GM19397 (cell line): Measurements from ENCODE around the gene ZNF683.
"Not testable (repeated sequence)": the region's sequence is repeated elsewhere in the genome, so short reads cannot be mapped to it uniquely, and the experiment has no call there.

Experiments
- ATAC-seq: cut with Tn5 transposase; IDR thresholded peaks from one replicate; pipeline ENCODE4 v1.9.1; 2021; ENCODE audit warnings: mild to moderate bottlenecking, moderate library complexity; ENCODE audit not compliant: unreplicated experiment

The ZNF683 gene

DNA sequence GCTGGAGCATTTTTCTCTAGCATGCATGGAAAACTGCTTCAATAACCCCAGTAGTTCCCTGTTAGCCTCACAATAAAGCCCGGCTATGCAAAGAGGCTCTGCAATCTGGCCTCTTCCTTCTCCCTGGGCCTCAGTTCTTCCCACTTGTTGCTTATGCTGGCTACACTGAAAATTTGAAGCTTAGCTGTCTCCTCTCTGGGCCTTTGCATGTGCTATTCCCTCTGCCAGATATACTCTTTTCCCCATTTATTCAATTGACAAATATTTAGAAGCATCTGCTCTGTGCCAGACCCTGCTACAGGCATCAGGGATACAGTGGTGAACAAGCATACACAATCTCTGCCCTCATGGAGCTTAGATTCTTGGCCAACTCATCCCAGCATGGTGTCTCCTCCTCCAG lies 33.9 kb downstream of the ZNF683 start:
- no peak for ATAC-seq

DNA sequence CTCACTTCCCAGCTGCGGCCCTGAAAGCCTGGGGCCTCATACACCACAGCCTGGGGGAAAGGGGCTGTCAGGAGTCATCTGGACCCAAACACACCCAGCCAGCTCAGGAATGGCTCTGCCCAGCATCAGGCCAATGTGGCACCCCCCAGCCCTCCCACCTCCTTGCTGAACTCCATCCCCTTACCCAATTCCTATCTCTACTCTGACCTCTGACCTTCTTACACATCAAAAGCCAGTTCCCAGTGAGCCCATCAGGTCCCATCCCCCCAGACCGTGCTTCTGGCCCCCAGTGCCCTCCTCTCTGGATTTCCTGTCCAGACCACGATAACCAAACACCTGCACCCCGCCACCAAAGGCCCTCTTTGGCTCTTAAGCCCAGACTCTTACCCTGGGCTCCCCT lies 34.9 kb downstream of the ZNF683 start:
- ATAC-seq, result no peak

DNA sequence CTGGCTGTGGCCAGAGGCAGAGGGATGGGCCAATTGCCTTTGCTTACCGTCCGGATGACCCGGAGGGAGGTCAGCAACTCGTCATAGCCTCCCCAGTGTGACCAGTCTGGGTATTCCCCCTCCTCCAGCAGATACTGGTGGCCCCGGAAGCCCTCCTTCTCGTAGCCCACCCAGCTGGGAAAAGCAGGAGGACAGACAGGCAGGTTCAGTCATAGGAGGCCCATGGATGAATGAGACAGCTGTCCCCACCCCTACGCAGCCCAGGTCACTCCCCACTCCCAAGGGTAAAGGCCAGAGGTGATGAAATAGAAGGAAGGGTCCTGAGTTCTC lies 35.4 kb downstream of the ZNF683 start:
- ATAC-seq, result no peak

DNA sequence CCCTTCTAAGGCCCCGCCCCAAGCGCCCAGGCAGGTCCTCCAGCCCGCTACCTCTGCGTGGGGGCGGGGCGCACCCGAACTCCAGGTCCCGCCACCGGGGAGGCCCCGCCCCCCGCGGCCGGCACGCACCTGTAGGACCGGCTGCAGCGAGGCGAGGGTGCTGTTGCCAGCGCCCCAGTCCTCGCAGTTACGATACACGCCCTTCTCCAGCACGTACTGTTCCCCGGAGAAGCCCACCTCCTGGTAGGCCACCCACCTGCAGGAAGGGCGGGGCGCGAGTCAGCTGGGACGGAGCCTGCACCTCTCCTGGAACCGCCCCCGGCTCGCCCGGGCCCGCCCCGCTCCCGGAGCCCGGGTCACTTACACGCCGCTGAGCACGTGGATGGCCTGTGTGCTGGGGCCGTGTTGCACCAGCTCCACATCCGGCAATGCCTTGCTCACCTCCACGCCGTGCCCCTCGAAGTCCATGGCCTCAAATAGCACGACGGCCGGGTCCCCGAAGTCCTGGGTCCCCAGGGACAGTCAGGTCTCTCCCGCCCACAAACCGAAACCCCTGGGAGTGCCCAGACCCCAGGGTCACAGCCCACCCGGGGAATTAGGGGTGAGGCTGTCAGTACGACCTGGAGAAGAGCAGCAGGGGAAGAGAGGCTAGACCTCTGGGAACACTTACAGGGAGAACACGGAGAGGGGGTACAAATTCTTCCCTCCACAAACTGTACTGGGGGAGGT lies 35.9 kb downstream of the ZNF683 start:
- ATAC-seq, result no peak

DNA sequence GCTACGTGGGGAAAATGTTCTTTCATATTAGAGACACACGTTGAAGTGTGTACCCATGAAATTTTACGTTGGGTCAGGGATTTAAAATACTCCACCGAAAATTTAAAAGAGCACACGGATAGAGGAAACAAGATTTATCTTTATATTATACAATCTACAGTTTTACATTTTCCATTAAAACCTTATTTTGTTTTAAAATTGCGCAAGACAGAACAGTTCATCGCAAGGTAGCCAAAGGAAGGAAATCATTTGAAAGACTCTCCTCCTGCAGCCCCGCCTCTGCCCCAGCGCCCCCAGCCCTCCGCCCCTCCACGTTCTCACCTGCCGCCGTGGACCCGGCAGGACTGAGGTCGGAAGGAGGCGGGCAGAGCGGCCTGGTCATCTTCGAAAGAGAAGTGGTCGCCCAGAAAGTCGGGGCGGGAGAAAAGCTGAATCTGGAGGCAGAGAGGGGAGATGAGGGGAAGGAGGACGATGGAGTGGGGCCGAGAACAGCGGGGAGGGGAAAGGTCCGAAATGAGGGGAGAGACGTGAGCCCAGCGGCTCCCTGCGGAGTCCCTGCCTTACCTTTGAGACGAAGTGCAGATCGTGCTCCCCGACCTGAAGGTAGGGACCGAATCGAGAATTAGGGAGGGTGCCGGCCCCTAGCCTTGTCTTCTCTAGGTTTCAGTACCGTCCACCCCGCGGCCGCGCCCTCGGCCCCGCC lies 36.6 kb downstream of the ZNF683 start:
- no peak for ATAC-seq

DNA sequence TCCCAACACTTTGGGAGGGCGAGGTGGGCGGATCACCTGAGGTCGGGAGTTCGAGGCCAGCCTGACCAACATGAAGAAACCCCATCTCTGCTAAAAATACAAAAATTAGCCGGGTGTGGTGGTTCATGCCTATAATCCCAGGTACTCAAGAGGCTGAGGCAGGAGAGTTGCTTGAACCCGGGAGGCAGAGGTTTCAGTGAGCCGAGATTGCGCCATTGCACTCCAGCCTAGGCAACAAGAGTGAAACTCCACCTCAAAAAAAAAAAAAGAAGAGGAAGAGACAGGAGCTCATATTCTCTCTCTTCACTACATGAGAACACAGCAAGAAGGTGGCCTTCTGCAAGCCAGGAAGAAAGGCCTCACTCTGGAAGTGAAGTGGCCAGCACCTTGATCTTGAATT lies 39.2 kb downstream of the ZNF683 start:
- ATAC-seq, result not testable (repeated sequence)

DNA sequence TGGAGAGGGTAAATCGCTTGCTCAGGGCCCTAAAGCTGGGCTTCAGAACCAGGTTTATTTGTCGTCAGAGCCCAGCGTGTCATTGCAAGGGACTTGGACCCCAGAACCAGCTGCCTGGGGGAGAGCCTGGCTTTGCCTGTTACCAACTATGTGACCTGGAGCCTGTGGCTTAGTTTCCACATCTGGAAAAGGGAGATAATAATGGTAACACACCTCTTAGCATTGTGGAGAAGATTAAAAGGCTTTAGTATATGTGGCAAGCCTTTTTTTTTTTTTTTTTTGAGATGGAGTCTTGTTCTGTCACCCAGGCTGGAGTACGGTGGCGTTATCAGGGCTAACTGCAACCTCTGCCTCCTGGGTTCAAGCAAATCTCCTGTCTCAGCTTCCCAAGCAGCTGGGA lies 42.3 kb downstream of the ZNF683 start:
- ATAC-seq, result no peak

DNA sequence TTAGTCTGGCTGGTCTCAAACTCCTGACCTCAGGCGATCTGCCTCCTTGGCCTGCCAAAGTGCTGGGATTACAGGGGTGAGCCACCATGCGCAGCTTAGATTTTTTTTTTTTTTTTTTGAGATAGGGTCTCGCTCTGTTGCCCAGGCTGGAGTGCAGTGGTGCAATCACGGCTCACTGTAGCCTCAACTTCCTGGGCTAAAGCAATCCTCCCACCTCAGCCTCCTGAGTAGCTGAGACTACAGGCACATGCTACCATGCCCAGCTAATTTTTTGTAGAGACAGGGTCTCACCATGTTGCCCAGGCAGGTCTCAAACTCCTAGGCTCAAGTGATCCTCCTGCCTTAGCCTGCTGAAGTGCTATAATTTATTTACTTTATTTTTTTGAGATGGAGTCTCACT lies 43.2 kb downstream of the ZNF683 start:
- ATAC-seq, result not testable (repeated sequence)

DNA sequence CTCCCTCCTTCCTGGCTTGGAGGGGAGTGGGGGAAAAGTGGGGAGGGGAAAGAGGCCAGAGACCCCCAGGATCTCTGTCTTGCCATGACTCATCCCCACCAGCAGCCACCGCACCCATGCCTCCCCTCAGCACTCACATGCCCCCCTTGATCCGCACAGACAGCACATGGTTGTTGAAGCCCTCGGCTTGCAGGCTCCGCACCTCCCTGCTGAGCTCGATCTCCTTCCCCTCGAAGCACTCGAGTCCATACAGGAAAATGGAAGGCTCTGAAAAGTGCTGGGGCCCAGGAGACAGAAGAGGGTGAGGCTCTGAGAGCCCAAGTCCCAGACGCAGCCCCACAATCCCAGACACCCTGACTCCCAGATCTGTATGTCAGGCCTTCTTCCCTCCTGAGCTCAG lies 44.0 kb downstream of the ZNF683 start:
- ATAC-seq, result no peak

DNA sequence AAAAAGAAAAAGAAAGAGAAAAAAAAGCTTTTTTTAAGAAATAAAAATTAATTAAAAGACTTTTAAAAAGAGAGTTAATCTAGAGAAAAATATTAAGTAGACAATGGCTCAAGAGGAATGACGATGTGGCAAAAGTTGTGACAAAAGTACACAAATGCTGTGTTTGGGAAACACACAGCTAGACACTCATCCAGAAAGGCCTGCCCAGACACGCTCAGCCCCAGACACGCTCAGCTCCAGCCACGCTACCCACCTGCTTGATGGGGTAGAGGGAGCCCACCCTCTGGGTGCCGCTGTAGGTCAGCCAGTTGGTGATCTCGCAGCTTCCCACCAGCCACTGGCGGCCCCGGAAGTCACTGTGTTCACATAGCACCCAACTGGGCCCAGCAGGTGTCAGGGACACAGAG lies 44.6 kb downstream of the ZNF683 start:
- ATAC-seq, result no peak

DNA sequence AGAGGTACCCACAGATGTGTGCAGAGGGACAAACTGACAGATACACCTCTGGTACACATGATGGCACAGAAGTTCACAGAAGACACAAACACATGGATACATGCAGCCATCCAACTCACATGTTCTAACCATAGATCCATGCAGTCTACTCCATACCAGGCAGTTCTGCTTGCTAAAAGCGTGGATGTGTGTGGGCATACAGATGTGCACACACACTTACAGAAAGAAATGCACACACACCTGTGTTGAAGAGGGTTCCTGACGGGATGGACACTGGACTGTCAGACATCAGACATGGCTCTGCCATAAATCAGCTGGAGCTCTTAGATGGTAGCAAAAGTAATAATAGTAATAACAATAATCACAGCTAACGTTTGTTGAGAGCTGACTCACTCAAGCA lies 48.0 kb downstream of the ZNF683 start:
- ATAC-seq, result no peak

DNA sequence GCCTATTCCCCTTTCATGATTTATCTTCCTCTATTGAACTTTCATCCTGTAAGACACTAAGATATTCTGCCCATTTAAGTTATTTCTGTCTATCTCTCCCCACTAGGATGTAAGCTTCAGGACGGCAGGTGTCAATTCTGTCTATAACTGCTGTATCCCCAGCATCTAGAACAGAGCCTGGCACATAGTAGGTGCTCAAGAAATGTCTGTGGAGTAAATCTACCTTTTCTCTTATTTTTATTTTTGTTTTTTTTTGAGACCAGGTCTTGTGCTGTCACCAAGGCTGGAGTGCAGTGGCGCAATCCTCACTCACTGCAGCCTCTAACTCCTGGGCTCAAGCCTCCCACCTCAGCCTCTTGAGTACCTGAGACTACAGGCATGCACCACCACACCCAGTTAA lies 49.2 kb downstream of the ZNF683 start:
- ATAC-seq, result no peak

DNA sequence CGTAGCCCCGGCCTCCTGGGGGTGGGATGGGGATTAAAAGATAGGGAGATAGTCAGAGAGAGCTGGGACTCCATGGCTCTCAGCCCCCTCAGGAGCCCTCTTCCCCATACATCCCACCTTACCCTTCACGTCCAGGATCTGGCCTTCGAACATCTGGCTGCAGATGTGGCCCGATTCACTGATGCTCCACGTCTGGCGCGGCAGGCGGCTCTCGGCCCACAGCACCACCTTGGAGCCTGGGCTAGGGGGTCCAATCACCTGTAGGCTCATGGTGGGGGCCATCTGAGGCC lies 50.6 kb downstream of the ZNF683 start:
- ATAC-seq, result no peak

DNA sequence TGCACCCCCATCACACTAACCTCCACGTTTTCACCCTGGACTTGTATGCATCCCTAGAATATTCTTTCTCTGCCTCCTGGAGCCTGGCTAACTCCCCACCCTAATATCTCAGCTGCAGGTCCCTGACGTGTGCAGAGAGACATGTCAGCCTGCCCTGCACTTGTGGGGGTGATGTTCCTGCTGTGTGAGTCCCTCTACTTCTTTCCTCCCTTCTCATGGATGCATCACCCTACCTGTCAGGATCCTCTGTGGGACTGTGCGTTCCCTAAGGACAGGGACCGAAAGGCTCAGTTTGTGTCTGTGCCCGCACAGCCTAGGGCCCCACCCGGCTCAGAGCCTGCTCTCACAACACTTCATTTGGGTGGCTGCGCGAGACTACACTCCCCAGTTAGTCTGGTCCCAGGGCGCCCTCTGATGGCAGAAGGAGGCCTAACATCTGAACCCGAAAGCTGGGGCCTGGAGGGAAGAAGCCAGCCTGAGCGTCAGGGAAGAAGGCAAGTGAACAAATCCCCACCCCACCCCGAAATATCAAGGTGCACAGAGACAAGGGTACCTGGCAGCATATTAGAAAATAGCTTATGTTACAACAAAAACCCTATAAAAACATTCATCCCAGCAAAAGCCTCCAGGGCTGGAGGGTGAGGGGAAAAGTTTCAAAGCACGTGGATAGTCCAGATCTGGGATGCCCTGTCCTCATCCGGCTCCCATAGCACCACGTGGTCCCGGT lies 51.1 kb downstream of the ZNF683 start:
- ATAC-seq, result peak; percentile 35

DNA sequence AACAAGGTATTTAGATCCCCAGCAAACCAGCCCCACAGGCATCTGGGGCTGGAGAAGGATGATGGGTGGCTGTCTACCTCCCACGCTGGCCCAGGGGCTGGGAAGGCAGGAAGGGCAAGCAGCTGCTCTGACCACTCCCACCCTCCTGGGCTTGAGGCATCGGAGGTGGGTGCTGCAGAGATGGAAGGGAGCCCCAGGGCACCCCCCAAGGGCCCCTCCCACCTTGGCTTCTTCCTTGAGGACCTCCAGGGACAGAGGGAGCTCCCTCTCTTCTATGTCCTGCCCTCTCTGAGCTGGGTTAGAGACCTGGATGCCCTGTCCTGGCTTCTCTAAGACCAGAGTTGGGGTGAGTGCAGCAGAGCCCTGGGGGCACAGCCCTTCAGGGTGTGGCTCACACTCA lies 51.7 kb downstream of the ZNF683 start:
- ATAC-seq, result peak; percentile 18

DNA sequence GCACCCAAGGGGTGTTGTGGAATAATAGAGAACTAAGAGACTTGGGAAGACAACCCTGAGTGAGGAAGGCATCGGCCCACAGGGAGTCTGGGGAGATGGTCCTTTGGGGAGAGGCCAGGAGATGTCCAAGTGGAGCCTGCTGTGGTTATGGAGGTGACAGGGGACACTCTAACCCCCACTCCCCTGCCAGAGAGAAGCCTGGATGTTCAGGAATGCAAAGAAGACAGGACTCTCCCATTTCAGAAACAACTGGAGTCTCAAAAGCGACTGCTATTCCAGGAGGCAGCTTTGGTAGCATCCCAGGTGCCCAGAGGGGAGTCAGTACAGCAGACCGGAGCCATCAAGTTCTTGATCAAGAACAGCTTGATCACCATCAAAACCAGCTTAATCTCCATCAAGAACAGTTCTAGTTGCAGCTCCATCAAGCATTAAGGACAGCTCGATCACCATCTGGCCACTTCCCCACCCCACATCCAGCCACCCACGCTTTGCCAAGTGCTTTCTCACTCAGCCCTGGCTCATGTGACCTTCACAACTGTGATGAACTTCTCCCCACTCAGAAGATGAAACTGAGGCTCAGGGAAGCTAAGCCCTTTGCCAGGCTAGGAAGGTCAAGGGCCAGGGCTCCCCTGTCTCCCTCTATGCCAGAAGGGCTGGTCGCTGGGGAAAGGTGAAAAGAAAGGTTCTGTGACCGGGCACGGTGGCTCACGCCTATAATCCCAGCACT lies 54.0 kb downstream of the ZNF683 start:
- ATAC-seq, result no peak

DNA sequence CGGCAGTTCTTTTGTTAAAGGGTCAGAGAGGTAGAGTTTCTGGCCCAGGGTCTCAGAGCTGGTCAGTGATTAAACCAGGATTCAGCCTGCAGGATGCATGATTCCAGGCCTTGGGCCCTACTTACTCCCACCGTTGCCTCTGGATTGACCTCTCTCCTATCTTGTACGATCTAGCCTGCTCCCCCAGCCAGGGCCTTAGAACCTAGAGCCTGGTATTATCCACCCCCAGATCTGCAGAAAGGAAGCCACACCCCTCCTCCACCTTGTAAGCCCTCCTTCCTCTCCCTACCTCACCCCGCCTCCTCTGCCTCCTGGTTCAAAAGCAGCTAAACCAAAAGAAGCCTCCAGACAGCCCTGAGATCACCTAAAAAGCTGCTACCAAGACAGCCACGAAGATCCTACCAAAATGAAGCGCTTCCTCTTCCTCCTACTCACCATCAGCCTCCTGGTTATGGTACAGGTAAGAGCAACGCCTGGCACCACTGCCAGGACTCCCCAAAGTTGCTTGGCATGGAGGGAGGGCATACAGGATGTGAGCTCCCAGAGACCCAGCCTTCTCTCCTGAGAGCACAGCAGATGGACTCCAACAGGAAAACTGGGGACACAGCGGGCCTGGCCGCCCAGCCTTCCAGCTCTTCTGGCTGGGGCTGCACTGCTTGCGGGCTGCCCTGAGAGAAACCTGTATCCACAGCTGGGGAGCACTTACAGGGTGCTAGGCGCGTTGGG lies 54.8 kb downstream of the ZNF683 start, which contains the start of gene CD52:
CD52 (plus strand) TSS at position 347 of the 726 bp plus-strand sequence; CDS start at position 407, 60 bp downstream.
- ATAC-seq, result peak; percentile 34

DNA sequence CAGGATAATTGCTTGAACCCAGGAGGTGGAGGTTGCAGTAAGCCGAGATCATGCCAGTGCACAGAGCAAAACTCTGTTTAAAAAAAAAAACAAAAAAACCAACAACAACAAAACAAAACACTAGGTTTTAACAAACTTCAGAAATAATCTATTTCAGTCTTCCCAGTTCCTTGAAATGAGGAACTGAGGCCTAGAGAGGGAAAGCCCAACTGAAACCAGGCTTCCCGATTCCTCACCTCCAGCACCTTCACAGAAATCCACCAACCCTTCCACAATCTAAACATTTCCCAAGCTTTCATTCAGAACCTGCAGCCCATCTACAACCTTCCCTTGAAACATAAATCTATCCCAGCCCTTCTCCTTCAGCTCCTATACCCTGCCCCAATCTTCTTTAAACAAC lies 55.4 kb downstream of the ZNF683 start:
- no peak for ATAC-seq

DNA sequence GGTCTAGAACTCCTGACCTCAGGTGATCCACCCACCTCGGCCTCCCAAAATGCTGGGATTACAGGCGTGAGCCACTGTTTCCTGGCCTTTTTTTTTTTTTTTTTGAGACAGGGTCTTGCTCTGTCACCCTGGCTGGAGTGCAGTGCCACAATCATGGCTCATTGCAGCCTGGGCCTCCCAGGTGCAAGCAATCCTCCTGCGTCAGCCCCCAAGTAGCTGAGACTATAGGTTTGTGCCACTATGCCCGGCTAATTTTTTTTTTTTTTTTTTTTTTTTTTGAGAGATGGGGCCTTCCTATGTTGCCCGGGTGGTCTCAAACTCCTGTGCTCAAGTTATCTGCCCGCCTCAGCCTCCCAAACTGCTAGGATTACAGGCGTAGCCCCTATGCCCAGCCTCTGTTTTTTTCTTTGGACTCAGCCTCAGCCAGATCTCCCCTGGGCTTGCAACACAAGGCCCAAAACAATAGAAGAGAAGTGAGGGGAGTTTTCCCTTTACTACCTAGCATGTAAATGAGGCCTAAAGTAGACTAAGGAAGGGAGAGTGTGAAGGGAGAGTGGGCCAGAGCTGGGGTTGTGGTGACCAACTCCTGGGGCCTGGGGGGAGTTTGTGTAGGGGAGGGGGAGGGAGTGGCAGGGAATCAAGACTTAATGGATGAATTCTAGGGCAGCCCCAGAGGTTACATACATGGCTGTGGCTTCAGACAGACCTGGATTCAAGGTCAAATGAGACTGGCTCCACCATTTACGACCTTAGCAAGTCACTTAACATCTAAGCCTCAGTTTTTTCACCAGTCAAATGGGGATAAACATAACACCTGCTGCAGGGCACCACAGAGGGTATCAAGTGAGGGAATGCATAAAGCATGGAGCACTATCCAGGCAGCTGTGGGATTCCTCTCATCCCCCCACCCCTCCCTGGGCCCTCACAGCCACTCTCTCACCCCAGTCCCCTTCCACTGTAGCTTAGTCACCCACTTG lies 56.4 kb downstream of the ZNF683 start:
- no peak for ATAC-seq

DNA sequence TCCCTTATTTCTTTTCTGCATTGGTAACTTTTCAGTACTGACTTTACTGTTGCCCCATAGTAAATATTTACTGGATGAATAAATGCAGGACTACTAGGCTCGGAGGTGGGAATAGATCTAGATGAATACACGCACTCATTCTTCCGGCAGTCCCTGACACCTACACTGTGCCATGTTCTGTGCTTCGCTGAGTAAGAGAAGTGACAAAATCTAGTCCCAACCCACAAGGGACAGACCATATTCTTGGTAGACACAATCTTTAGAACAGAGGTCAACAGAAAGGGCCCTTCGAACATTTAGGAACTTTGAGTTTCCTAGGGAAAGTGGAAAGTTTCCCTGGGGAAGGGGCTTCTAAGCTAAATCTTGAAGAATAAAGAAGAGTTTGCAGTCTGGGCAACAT lies 58.0 kb downstream of the ZNF683 start:
- ATAC-seq, result no peak
